CD14-positive monocyte (primary cell): Measurements from ENCODE around the gene DOP1B. TPM values are rescaled to one million over a fixed set of nuclear protein-coding genes. Genes with fewer than 3 reads are reported as not detected.

Experiments used
- DNase-seq, 3 donors: peaks; one replicate each; pipeline ENCODE4 v3.0.0-alpha.2; 2011 to 2022
- H2AFZ ChIP-seq: 2 replicates; pipeline ENCODE4 v1.6.0; 2012; ENCODE audit warnings: mild to moderate bottlenecking, low read depth, low read length, inconsistent platforms; ENCODE audit not compliant: insufficient read depth, poor library complexity, severe bottlenecking
- H3K27ac ChIP-seq, 2 donors: 1 replicate in 1 of 2; 2 replicates in 1 of 2; pipeline ENCODE4 v1.5.1; 2012 to 2013; ENCODE audit warnings: low read length in 2 of 2, control low read depth in 1 of 2, inconsistent platforms in 1 of 2, low read depth in 1 of 2, mild to moderate bottlenecking in 1 of 2
- H3K27me3 ChIP-seq, 2 donors: one replicate each; pipeline versions ENCODE4 v1.6.0 to v1.6.1; 2011 to 2013; ENCODE audit warnings: low read length in 2 of 2; ENCODE audit not compliant: control insufficient read depth in 2 of 2, insufficient read depth in 2 of 2
- H3K36me3 ChIP-seq, 2 donors: replicated peaks in 1 of 2; 1 replicate in 1 of 2; 2 replicates in 1 of 2; pipeline versions ENCODE4 v1.5.1 to v1.6.1; 2012 to 2013; ENCODE audit warnings: low read length in 2 of 2, control low read depth in 1 of 2, inconsistent platforms in 1 of 2, mild to moderate bottlenecking in 1 of 2; ENCODE audit not compliant: insufficient read depth in 2 of 2, control insufficient read depth in 1 of 2
- H3K4me1 ChIP-seq, 2 donors: 1 replicate in 1 of 2; 2 replicates in 1 of 2; pipeline versions ENCODE4 v1.5.1 to v1.6.1; 2012 to 2013; ENCODE audit warnings: low read length in 2 of 2, control low read depth in 1 of 2, inconsistent platforms in 1 of 2, mild to moderate bottlenecking in 1 of 2, moderate library complexity in 1 of 2; ENCODE audit not compliant: insufficient read depth in 2 of 2, control insufficient read depth in 1 of 2
- H3K4me2 ChIP-seq: replicated peaks from 2 replicates; pipeline ENCODE3; 2012; ENCODE audit warnings: low read length, moderate library complexity, mild to moderate bottlenecking; ENCODE audit not compliant: poor library complexity, severe bottlenecking; ENCODE audit errors: extremely low read depth
- H3K4me3 ChIP-seq, 3 experiments: fragments of 200-600 bp in 1 of 3; sonication (generic) in 1 of 3; replicated peaks in 1 of 3; 1 replicate in 2 of 3; 2 replicates in 1 of 3; pipeline ENCODE4 v1.5.1; 2011 to 2013; ENCODE audit warnings: low read length in 3 of 3, mild to moderate bottlenecking in 3 of 3, control low read depth in 2 of 3, low read depth in 2 of 3, inconsistent platforms in 1 of 3, moderate library complexity in 1 of 3
- H3K79me2 ChIP-seq: 2 replicates; pipeline ENCODE4 v1.6.0; 2012; ENCODE audit warnings: mild to moderate bottlenecking, control low read depth, inconsistent platforms, low read length, moderate library complexity; ENCODE audit not compliant: insufficient read depth
- H3K9ac ChIP-seq: 2 replicates; pipeline ENCODE4 v1.6.0; 2017; ENCODE audit warnings: low read length, mild to moderate bottlenecking; ENCODE audit not compliant: insufficient read depth, poor library complexity, severe bottlenecking
- H3K9me3 ChIP-seq, 2 donors: replicated peaks in 1 of 2; 1 replicate in 1 of 2; 2 replicates in 1 of 2; pipeline versions ENCODE4 v1.5.1 to v1.6.1; 2012 to 2013; ENCODE audit warnings: low read length in 2 of 2, control low read depth in 1 of 2; ENCODE audit not compliant: control insufficient read depth in 1 of 2, insufficient read depth in 1 of 2
- H4K20me1 ChIP-seq: 2 replicates; pipeline ENCODE4 v1.6.0; 2012; ENCODE audit warnings: mild to moderate bottlenecking, low read length, control low read depth, moderate library complexity; ENCODE audit not compliant: insufficient read depth
- H3K27ac Mint-ChIP-seq, 7 donors: one replicate each; pipeline ENCODE4 v1.8.0; 2020; ENCODE audit warnings: mild to moderate bottlenecking in 7 of 7, mixed read lengths in 7 of 7, moderate library complexity in 6 of 7, inconsistent platforms in 2 of 7
- H3K27me3 Mint-ChIP-seq, 3 donors: one replicate each; pipeline ENCODE4 v1.8.0; 2021 to 2022; ENCODE audit warnings: low read depth in 3 of 3, mild to moderate bottlenecking in 3 of 3, mixed read lengths in 3 of 3, moderate library complexity in 3 of 3, inconsistent platforms in 1 of 3
- H3K36me3 Mint-ChIP-seq, 2 donors: one replicate each; pipeline ENCODE4 v1.8.0; 2020; ENCODE audit warnings: mixed read lengths in 2 of 2, inconsistent platforms in 1 of 2, mild to moderate bottlenecking in 1 of 2
- H3K4me1 Mint-ChIP-seq: one replicate; pipeline ENCODE4 v1.8.0; 2020; ENCODE audit warnings: mild to moderate bottlenecking, mixed read lengths
- H3K4me3 Mint-ChIP-seq, 2 donors: one replicate each; pipeline ENCODE4 v1.8.0; 2020; ENCODE audit warnings: mild to moderate bottlenecking in 2 of 2, mixed read lengths in 2 of 2, moderate library complexity in 1 of 2
- H3K9me3 Mint-ChIP-seq, 7 donors: one replicate each; pipeline ENCODE4 v1.8.0; 2020 to 2022; ENCODE audit warnings: mixed read lengths in 7 of 7, mild to moderate bottlenecking in 6 of 7, moderate library complexity in 6 of 7, inconsistent platforms in 2 of 7
- CTCF ChIP-seq: fragments of 200-600 bp; IDR thresholded peaks from one replicate; pipeline ENCODE4 v1.8.0; 2022; ENCODE audit warnings: antibody characterized with exemption, mild to moderate bottlenecking
- WGBS: methylation state at CpG from one replicate; pipeline ENCODE4 v1.1.5; 2013; ENCODE audit warnings: missing lambda C conversion rate; ENCODE audit not compliant: insufficient coverage; 5-methylcytosine and 5-hydroxymethylcytosine counted together
- intact Hi-C, 2 donors: fragments of 100-400 bp; cut with micrococcal nuclease; formaldehyde crosslinking; loops; one replicate each; pipeline versions ENCODE4 v1.15.0 to v1.15.1; 2023
- polyA plus RNA-seq, 3 donors: library from polyadenylated mRNA; depleted of rRNA in 1 of 3; unstranded in 2 of 3; stranded (reverse) in 1 of 3; fragments of 300-500 nt in 2 of 3; fragments of >200 nt in 1 of 3; fragmentation: Illumina TruSeq in 2 of 3; gene quantifications; 1 replicate in 2 of 3; 2 replicates in 1 of 3; pipeline ENCODE4 v1.2.3, GENCODE V29; 2012 to 2021

Gene DOP1B
- polyA plus RNA-seq, 3 donors, result 6.0 to 14.4 (median 11.0) TPM

- Histone ChIP-seq H3K27me3 (no peaks in the 10 kb centered on the region), H3K4me2 (no peak overlapping the region), H4K20me1 (no peaks in the 10 kb centered on the region), H3K4me1 (peaks cover 8 to 10% of the 10 kb centered on the region in 2 donors), H3K9me3 (no peaks in the 10 kb centered on the region), H3K27ac (no peak overlapping the region), H2AFZ (no peak overlapping the region), H3K79me2 (no peaks in the 10 kb centered on the region), H3K36me3 (no peaks in the 10 kb centered on the region), H3K4me3 (no peak overlapping the region), H3K9ac (no peak overlapping the region)
- Mint-ChIP-seq H3K4me1 (peaks cover 12% of the 10 kb centered on the region), H3K4me3 (no peak overlapping the region), H3K27me3 (peaks cover 4 to 9% (median 8%) of the 10 kb centered on the region in 3 donors), H3K27ac (peak overlapping the region in 1 of 7 donors; percentile 11), H3K36me3 (no peaks in the 10 kb centered on the region), H3K9me3 (peaks cover 0 to 2% (median 0%) of the 10 kb centered on the region in 7 donors)
- intact Hi-C loops, result loop anchor here in 1 of 2 donors (5.0 kb wide), 1 partner anchor 87 kb away; no protein-coding TSS in a partner anchor
- 68% methylated on average over 4 of the region's 9 CpGs for WGBS
- peak; percentile 84 for TF ChIP-seq CTCF
- peak; percentile 30 to 51 (median 46) for DNase-seq
Observed at GRCh38 chr21:36125512-36126207, 31.0 kb upstream of the DOP1B start.

- H3K4me2 ChIP-seq, result no peak overlapping the region
- intact Hi-C loops, result loop anchor here in 1 of 2 donors (5.0 kb wide), 1 partner anchor 86 kb away; no protein-coding TSS in a partner anchor
Observed at GRCh38 chr21:36126208-36126565, 30.4 kb upstream of the DOP1B start.

More at GRCh38 chr21:36126208-36126565, 30.4 kb upstream of the DOP1B start:
- no peaks in the 10 kb centered on the region for H3K9me3 ChIP-seq
- H3K4me3 ChIP-seq, result no peak overlapping the region
- no peaks in the 10 kb centered on the region for H3K36me3 Mint-ChIP-seq
- H2AFZ ChIP-seq, result no peak overlapping the region
- TF ChIP-seq CTCF, result no peak
- peaks cover 4 to 11% (median 9%) of the 10 kb centered on the region in 3 donors for H3K27me3 Mint-ChIP-seq
- no peak overlapping the region for H3K4me3 Mint-ChIP-seq
- DNase-seq, result no peak
- H3K79me2 ChIP-seq, result no peaks in the 10 kb centered on the region
- H3K4me1 Mint-ChIP-seq, result peaks cover 14% of the 10 kb centered on the region
- H3K27ac ChIP-seq, result no peak overlapping the region
- H3K9me3 Mint-ChIP-seq, result peaks cover 0 to 2% (median 0%) of the 10 kb centered on the region in 7 donors
- no peak overlapping the region for H3K9ac ChIP-seq
- no peaks in the 10 kb centered on the region for H4K20me1 ChIP-seq
- H3K36me3 ChIP-seq, result no peaks in the 10 kb centered on the region
- peak overlapping the region in 1 of 7 donors; percentile 11 for H3K27ac Mint-ChIP-seq
- H3K4me1 ChIP-seq, result peaks cover 8 to 10% of the 10 kb centered on the region in 2 donors
- no peaks in the 10 kb centered on the region for H3K27me3 ChIP-seq
